GM18873 (cell line): ENCODE results near the gene ZNF485.
A peak's percentile ranks its signal among the peaks of the same experiment; 100 is the strongest.
"Not testable (repeated sequence)": the region's sequence is repeated elsewhere in the genome, so short reads cannot be mapped to it uniquely, and the experiment has no call there.

ENCODE experiments used
- ATAC-seq: cut with Tn5 transposase; IDR thresholded peaks from one replicate; pipeline ENCODE4 v1.9.1; 2021; ENCODE audit warnings: mild to moderate bottlenecking, moderate library complexity, moderate number of reproducible peaks; ENCODE audit not compliant: unreplicated experiment, low FRiP score

Gene ZNF485

DNA sequence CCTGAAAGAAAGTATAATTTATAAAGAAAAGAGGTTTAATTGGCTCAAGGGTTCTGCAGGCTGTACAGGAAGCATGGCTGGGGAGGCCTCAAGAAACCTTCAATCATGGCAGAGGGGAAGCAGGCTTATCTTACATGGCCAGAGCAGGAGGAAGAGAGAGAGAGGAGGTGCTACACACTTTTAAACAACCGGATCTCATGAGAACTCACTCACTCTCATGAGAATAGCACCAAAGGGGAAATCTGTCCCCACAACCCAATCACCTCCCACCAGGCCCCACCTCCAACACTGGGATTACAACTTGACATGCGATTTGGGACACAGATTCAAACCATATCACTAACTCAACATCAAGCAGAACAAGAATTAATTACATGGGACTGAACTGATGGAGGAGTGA, 6.9 kb upstream of the ZNF485 start:
- ATAC-seq: no peak

DNA sequence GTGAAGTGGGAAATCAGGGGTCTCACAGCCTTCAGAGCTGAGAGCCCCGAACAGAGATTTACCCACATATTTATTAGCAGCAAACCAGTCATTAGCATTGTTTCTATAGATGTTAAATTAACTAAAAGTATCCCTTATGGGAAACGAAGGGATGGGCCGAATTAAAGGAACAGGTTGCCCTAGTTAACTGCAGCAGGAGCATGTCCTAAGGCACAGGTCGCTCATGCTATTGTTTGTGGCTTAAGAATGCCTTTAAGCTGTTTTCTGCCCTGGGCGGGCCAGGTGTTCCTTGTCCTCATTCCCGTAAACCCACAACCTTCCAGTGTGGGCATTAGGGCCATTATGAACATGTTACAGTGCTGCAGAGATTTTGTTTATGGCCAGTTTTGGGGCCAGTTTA, 4.7 kb upstream of the ZNF485 start:
- ATAC-seq: not testable (repeated sequence)

DNA sequence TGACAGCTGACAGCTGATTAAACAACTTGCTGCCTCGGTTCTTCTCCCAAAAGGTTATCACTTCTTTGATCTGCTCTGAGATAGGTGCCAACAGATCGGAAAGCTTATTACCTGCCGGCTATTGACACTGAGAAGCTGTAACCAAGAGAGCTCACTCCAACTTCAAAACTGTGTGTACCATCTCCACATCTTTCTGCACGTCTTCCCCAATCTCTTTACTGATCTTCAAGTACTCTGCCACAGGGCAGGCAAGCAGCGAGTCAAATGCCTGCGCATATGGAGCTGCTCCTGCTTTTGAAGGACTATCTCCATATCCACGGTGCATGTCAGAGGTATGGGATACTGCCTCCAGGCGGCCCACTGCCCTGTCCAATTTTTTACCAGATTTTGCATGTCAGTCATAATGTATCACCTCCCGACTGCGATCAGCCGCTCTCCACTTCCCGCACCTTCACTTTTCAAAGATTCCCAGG, 352 bp upstream of the ZNF485 start:
- ATAC-seq: peak; percentile 21

DNA sequence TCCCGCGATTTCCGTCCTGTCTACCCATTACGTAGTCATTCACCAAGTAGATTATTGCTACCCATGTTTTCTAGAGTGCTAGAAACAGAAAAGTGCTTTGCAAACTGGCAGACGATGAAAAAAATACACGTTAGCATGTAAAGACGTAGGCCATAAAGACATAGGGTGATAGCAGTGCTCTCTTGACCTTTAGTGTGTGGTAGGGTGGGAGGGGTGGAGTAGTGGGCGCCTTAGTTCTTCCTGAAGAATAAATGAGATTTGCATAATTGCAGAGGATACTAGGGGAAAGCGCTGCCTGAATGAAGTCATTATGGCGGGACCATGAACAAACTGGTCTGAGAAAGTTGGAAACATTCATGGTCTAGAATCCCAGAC, 948 bp downstream of the ZNF485 start:
- no peak for ATAC-seq

DNA sequence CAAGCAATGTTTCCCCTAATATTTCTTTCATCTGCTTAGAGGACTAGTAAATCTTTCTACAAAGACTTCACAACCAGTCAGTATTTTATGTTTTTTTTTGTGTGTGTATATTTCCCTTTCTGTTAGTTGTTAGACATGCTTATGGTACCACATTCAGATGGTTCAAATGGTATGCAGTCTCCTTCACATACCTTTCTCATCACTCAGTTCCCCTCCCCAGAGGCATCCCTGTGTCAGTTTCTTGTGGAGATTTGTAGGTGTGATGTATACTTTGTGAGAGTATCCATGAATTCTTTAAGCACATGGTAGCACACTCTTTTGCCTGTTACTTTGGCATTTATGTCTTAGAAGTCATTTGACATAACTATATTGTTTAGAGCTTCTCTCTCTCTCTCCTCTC, 4.4 kb downstream of the ZNF485 start:
- ATAC-seq: no peak

DNA sequence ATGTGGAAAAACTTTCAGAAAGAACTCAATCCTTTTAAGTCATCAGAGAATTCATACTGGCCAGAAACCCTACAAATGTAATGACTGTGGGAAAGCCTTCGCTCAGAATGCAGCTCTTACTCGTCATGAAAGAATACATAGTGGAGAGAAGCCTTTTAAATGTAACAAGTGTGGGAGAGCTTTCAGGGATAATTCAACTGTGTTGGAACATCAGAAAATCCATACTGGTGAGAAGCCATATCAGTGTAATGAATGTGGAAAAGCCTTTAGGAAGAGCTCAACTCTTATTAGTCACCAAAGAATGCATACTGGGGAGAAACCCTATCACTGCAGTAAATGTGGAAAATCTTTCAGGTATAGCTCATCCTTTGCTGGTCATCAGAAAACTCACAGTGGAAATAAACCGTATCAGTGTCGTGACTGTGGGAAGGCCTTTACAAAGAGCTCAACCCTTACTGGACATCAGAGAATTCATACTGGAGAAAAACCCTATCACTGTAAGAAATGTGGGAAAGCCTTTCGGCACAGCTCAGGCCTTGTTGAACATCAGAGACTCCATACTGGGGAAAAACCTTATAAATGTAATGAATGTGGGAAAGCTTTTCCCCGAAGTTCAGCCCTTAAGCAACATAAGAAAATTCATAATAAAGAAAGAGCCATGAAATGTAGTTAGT, 10.6 kb downstream of the ZNF485 start:
- no peak for ATAC-seq

DNA sequence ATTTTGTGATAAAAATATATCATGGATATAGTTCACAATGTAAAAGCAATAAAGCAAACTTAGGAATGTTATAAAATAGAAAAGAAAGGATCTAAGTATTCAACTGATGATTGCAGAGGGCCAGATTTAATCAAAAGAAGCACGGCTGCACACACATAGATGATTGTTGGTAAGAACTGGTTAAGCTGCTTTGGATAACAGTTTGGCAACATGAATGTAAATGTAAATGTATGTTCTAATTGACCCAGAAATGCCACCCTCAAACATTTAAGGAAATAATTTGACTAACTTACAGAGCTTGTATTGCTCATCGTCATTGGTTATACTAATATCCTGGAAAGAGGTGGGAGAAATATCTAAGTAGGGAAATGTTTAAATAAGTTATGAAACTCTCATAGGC, 13.1 kb downstream of the ZNF485 start:
- ATAC-seq: no peak

DNA sequence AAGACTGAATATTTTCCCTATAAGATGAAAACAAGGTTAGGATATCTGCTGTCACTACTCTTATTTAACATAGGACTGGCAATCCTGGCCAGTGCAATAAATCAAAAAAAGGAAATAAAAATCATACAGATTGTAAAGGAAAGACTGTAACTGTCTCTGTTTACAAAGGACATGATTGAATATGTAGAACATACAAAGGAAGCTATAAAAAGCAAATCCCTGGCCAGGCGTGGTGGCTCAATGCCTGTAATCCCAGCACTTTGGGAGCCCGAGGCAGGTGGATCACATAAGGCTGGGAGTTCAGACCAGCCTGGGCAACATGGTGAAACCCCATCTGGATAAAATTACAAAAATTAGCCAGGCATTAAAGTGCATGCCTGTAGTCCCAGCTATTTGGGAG, 15.8 kb downstream of the ZNF485 start:
- ATAC-seq: no peak

DNA sequence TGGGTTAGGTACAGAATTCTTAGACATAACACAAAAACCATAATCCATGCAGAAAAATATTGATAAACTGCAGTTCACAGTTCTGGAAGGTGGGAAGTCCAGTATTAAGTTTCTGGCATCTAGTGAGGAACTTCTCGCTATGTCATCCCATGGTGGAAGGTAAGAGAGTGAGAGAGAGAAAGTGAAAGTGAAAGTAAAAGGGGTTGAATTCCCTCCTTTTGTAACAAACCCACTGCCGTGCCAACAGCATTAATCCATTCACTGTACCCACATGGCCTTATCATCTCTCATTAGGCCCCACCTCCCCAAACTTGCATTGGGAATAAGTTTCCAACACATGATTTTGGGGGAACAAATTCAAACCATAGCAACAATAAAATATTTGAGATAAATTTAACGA, 17.1 kb downstream of the ZNF485 start:
- no peak for ATAC-seq

DNA sequence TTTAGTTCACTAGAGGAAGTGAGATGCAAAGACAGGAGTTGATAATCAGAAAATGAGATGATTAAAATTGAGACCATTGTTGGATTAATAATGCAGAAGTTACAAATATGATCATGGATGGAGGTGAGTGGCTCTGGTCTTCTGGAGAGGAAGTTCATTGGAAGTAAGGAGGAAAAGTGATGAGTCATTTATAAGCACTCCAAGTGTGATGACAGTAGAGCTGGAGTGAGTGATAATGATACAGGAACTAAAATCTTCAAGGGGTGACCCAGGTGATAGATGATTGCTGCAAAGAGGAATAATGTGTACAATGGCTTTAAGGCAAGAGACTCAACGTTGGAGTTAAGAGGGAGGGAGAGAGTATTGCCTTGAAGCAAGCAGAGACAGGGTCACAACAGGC, 21.7 kb downstream of the ZNF485 start:
- no peak for ATAC-seq

DNA sequence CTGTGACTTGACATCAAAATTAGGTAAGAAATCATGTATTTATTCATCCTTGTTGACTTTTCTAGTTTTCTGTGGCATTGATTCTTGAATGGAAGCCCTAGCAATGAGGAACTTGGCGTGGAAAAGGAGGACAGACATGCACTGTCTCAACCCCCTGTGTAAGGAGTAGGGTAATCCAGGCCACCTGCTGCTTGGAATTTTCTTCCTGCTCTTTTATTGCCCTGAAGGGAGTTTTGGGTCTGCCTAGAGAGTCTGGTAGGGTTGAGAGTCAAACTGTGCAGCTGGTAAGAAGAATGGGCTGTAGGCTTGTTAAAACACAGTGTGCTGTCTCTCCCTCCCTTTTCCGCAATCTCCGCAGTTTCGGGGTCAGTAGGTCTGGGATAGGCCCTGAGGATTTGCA, 22.7 kb downstream of the ZNF485 start:
- no peak for ATAC-seq

DNA sequence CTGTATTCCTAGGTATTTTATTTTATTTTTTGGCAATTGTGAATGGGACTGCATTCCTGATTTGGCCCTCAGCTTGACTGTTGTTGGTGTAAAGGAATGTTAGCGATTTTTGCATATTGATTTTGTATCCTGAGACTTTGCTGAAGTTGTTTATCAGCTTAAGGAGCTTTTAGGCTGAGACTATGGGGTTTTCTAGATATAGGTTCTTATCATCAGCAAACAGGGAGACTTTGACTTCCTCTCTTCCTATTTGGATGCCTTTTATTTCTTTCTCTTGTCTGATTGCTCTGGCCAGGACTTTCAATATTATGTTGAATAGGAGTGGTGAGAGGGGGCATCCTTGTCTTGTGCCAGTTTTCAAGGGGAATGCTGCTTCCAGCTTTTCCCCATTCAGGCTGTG, 29.6 kb downstream of the ZNF485 start:
- ATAC-seq: not testable (repeated sequence)

DNA sequence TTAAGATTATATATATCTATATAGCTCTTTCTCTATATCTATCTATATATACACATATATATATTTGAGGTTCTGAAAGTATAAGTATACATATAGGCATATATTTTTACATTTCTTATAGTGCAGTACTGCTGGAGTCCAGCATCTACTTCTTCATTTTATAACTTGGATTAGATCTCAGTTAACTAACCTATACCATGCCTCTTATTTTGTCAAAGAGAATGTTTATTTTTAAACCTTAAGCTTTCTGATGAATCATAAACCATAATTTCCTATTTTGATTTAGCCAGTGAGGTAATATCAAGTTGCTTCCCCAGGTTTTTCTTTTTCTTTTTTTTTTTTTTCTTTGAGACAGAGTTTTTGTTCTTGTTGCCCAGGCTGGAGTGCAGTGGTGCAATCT, 34.4 kb downstream of the ZNF485 start:
- no peak for ATAC-seq

DNA sequence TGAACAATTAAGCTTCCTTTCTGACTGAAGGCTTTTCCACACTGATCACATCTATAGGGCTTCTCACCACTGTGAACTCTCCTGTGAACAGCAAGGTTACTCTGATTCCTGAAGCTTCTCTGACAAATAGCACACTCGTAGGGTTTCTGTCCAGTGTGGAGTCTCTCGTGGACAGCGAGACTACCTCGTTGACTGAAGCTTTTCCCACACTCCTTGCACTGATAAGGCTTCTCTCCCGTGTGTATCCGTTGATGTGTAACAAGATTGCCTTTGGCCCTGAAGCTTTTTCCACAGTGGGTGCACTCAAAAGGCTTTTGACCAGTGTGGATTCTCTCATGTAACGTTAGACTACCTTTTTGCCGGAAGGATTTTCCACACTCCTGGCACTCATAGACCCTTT, 38.0 kb downstream of the ZNF485 start:
- ATAC-seq: no peak

DNA sequence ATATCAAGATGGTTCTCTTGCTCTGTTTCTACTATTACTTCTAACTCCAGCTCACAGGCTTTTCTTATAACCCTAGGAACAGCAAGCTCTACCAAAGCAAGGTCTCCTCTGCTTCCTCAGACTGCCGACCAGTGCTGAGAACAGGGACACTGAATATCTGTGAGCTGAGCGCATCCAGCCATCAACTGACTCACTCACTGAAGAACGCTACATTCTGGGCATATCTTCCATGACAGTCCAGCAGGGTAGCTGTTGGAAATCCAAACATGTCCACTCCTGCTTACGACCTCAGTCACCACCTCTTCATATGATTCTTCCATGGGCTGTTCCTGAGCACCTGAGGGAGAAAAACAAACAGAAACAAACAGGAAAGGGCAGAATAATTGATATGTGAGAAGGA, 39.6 kb downstream of the ZNF485 start:
- ATAC-seq: no peak

DNA sequence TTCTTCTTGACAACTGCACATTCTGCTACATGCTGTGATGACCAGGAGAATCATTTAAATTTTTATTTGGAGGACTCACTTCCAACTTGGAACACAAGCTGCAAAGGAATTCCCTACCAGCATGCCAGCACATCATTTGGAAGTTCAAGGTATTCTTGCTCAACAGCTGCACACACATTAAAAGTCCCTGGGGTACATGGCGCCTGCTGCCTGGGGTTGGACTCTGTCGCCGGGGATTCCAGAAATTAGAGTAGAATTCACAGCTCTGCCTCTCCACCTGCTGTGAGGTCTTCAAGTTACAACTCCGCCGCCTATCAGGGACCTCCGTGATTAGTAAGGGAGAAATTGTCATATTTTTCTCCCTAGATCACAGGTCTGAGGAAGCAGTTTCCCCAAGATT, 41.3 kb downstream of the ZNF485 start:
- no peak for ATAC-seq

DNA sequence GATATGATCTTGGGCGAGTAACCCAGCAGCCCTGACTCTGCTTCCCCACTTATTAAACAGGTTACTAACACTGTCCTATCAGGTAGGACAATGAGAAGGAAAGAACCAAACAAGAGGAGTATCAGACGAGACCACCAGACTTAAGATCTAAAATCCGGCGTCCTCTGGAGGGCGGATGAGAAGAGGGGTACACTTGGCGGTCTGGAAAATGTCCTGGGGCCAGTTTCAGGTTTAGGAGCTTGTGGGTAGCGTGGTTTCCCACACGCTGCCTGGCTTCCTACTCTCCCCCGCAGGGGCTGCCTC, 41.8 kb downstream of the ZNF485 start:
- ATAC-seq: no peak

DNA sequence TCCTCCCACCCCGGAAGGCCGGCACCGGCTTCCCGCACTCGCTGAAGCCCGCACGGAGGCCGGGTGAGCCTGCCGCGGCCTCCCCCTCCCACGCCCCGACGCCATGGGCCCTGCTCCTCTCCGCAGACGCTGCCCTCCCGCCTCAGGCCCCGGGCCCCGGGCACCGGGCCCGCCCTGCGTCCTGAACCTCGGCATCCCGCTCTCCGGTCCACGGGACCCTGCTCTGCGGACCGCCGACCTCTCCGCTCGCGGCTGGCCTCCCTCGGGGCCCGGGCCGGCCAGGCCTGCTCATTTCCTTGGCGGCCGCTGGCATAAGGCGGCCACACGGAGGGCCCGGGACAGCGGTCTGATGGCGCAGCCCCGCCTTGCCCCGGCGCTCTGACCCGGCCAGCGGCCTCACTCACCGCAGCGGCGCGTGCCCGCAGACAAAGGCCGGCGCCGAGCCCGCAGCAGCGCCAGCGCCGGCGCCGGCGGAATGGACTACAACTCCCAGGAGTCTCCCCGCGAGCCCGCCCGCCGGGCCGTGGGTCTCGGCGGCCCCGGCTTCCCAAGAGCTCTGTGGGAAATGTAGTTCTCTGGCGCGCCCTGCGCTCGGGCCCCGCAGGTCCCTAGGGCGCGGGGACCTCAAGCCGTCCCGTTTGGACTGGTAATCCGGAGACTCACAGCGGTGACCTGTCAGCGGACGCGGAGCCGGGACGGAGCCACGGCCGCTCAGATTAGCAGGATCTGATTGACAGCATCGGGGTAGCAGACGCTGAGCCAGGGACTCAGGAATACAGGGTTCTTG, 42.4 kb downstream of the ZNF485 start, which contains the start of gene ZNF32:
TSS of gene ZNF32 (minus strand) at position 484 of the 787 bp plus-strand sequence. CDS start 2,748 bp downstream, outside the sequence.
- peak; percentile 98 for ATAC-seq

DNA sequence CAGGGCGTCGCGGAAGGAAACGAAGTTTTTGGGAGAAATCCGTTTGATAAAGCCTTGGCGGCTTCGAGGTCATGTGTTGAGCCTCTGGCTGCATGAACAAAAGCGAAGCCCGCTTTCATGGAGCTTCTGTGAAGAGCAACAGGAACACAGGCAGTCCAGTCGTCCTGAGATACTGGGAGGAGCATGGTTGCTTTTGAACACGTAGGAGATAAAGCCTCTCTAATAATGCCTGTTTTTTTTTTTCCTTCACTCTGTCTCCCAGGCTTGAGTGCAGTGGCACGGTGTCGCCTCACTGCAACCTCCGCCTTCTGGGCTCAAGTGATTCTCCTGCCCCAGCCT, 42.9 kb downstream of the ZNF485 start:
- no peak for ATAC-seq

DNA sequence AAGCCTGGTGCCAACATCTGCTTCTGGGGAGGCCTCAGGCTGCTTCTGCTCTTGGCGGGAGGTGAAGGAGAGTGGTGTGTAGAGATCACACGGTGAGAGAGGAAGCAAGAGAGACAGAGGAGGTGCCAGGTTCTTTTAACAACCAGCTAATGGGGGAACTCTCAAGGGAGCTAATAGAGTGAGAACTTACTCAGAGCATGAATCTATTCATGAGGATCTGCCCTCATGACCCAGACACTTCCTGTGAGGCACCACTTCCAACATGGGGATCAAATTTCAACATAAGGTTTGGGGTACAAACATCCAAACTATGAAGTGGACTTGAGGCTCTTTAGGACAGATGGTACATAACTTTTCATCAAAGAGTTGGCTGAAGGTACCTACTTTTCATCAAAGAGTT, 47.5 kb downstream of the ZNF485 start:
- no peak for ATAC-seq

DNA sequence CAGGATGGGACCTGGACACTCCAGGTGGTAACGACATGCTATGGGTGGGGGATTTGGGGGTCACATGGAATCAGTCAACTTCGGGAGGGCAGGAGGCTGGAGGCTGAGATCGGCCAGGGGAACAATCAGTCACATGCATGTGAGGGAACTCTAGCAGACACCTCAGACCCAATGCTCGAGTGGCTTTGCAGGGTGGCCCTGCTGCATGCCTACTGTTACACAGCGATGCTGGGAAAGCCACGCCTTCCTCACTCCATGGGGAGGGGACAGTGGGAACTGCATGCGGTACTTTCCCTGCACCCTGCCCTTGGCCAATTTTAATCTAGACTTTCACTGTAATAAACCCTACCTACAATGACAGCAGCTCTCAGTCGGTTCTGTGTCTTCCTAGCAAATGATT, 49.1 kb downstream of the ZNF485 start:
- ATAC-seq: no peak

DNA sequence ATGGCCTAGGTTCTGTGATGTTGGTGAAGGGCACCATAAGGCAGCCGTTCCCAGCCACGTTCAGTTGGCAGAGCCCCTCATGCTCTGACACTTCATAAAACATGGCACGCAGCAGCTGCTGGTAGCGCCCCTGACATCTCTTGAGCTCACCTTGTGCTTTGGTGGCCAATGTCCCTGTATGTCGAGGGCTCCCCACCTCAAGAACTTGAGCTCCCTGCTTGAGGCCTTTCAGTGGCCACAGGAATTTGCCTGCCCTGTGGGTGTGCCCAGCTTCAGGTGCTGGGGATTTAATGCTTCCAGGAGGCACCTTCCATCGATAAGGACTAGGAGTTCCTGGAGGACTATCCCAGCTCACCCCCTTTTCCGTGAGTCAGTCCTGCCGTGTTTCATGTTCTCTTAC, 52.0 kb downstream of the ZNF485 start:
- no peak for ATAC-seq
